Mammary epithelial cell (primary cell): ENCODE results near the gene BNC2.

Experiments
- CTCF ChIP-seq, 2 donors: IDR thresholded peaks in 1 of 2; conservative IDR thresholded peaks in 1 of 2; 2 replicates each; pipeline ENCODE4 v1.5.1; 2011 to 2012; ENCODE audit warnings: inconsistent platforms in 2 of 2, low read length in 2 of 2, mild to moderate bottlenecking in 2 of 2, control low read depth in 1 of 2, low read depth in 1 of 2; ENCODE audit not compliant: insufficient read depth in 1 of 2; ENCODE audit errors: extremely low read depth in 1 of 2
- EZH2 ChIP-seq: IDR thresholded peaks from 2 replicates; pipeline ENCODE4 v1.6.1; 2012; ENCODE audit warnings: low read length, inconsistent platforms, borderline replicate concordance

GRCh38 chr9:16693616-16694015 lies 176.9 kb downstream of the BNC2 start:
- TF ChIP-seq EZH2 = no peak
- TF ChIP-seq CTCF (conservative IDR thresholded peaks at IDR 0.05 in 1 of 2, IDR thresholded peaks at IDR 0.05 in 1 of 2; ENCODE audit: extremely low read depth in 1 of 2, insufficient read depth in 1 of 2, low read depth in 1 of 2, low read length in 2 of 2) = no peak
